OCI-LY7 (cell line): ENCODE data around the gene CCDC92.

Experiments
- EZH2phosphoT487 ChIP-seq: fragments of 200-600 bp; sonication (generic); IDR thresholded peaks from 2 replicates; pipeline ENCODE4 v1.6.1; 2018; ENCODE audit warnings: low read depth, borderline replicate concordance, mild to moderate bottlenecking, mixed run types, antibody characterized with exemption, low read length, moderate library complexity, mixed read lengths
- TF ChIP-seq, protein P1 (sequence below): fragments of 200-600 bp; sonication (generic); conservative IDR thresholded peaks from 2 replicates; pipeline ENCODE4 v1.5.1; 2014; ENCODE audit warnings: mild to moderate bottlenecking, antibody characterized with exemption, low read length, moderate library complexity, mixed read lengths

- TF ChIP-seq, protein P1, sequence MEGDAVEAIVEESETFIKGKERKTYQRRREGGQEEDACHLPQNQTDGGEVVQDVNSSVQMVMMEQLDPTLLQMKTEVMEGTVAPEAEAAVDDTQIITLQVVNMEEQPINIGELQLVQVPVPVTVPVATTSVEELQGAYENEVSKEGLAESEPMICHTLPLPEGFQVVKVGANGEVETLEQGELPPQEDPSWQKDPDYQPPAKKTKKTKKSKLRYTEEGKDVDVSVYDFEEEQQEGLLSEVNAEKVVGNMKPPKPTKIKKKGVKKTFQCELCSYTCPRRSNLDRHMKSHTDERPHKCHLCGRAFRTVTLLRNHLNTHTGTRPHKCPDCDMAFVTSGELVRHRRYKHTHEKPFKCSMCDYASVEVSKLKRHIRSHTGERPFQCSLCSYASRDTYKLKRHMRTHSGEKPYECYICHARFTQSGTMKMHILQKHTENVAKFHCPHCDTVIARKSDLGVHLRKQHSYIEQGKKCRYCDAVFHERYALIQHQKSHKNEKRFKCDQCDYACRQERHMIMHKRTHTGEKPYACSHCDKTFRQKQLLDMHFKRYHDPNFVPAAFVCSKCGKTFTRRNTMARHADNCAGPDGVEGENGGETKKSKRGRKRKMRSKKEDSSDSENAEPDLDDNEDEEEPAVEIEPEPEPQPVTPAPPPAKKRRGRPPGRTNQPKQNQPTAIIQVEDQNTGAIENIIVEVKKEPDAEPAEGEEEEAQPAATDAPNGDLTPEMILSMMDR, result no peak
- TF ChIP-seq EZH2phosphoT487, result no peak
These were observed 43.1 kb upstream of the CCDC92 start for GRCh38 chr12:124015494-124016461.
